Left ventricle myocardium superior (tissue), 1 donor: Measurements from ENCODE around the gene FHIT. TPM values are rescaled to one million over a fixed set of nuclear protein-coding genes. Genes with fewer than 3 reads are reported as not detected.
"Not testable (repeated sequence)": the region's sequence is repeated elsewhere in the genome, so short reads cannot be mapped to it uniquely, and the experiment has no call there.

Experiments used
- ATAC-seq: fragments of 200-7000 bp; cut with Tn5 transposase; one replicate; pipeline ENCODE4 v1.9.1; 2020; ENCODE audit warnings: mild to moderate bottlenecking, moderate library complexity
- DNase-seq: peaks from one replicate; pipeline ENCODE4 v3.0.0-alpha.2; 2020
- intact Hi-C: fragments of 100-400 bp; cut with micrococcal nuclease; formaldehyde crosslinking; loops from one replicate; pipeline ENCODE4 v1.11.0; 2022
- total RNA-seq: library from RNA; stranded (reverse); fragmentation: NEBNext Ultra II Directional; extraction: Animal tissue kit (Norgen Biotek cat#: 25700); gene quantifications from one replicate; pipeline ENCODE4 v1.2.1, GENCODE V29; 2021
- donor health status: DM: no; HTN: yes; CAD: no; lungs with severe emphysema.

The FHIT gene
- total RNA-seq, 1 donor from 2014 or later, result 18.2 TPM

DNA sequence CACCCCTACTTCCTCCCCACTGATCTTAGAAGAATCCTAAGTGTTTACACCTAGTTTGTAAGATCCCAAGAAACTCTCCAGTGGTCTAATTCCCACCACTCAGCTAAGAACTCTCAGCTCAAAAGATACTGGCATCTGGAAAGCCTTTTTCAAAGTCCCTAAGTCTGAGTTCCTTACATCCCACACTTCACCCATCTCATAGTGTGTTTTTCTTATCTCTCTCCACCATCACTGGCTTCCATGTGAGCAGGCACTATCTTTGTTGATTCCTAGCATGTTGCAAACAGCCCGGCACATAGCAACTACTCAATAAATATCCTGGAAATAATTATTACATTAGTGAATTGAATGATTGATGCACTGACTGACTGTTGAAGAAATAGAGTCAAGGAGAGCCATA, 173.7 kb downstream of the FHIT start:
- no peak for ATAC-seq
- no peak for DNase-seq
- intact Hi-C loops, result no loop called here

DNA sequence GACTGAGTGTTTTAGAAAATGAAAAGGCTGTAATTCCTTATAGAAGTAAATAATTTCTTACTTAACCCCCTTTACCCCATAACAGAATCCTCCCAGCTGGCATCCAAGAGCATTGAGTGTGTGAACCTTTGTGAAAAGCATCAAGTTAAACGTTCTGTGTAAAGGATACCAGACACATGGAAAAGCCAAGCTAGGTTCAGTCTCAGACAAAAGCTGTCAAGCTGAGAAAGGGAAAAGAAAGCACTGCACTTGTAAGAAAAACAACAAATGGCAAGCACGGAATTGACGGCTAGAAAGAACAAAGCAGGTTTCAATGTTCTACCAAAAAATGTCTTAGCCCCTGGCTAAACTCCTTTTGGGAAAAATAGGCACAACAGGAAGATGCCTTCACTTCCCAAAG, 176.5 kb downstream of the FHIT start:
- intact Hi-C loops, result no loop called here
- DNase-seq (no peak), ATAC-seq (no peak)

- intact Hi-C loops, result no loop called here
- no peak for ATAC-seq
- no peak for DNase-seq
Measured at GRCh38 chr3:61073566-61074165, 177.6 kb downstream of the FHIT start.

GRCh38 chr3:61068084-61068483, 183.2 kb downstream of the FHIT start:
- ATAC-seq, result no peak

DNA sequence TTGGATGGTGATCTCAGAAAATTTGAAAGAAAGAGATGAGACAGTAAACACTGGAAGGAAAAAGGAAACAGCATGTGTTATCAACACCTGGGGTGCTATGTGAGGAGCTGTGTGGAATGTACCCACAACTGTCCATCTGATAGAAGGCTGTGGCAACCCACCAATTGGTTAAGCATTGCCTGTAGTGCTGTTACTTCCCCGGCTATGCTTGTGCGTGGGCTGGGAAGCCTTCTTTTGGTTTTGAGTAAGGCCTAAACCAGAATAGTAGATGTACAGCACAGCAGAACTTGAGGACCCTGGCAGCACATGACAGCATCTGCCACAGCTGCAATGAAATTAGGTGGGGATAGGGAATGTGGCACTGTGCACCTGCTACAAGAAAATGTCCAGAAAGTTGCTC, 184.5 kb downstream of the FHIT start:
- no peak for ATAC-seq
- intact Hi-C loops, result no loop called here
- no peak for DNase-seq

More at GRCh38 chr3:61068084-61068483, 183.2 kb downstream of the FHIT start:
- intact Hi-C loops, result no loop called here
- no peak for DNase-seq

GRCh38 chr3:61066222-61066621, 185.0 kb downstream of the FHIT start:
- DNase-seq, ATAC-seq, intact Hi-C loops: not testable (repeated sequence)

GRCh38 chr3:61065451-61066011, 185.7 kb downstream of the FHIT start:
- no peak for ATAC-seq
- no peak for DNase-seq
- intact Hi-C loops, result no loop called here

- no peak for DNase-seq
- ATAC-seq, result no peak
- intact Hi-C loops, result no loop called here
Measured at GRCh38 chr3:61061092-61061723, 190.0 kb downstream of the FHIT start.

DNA sequence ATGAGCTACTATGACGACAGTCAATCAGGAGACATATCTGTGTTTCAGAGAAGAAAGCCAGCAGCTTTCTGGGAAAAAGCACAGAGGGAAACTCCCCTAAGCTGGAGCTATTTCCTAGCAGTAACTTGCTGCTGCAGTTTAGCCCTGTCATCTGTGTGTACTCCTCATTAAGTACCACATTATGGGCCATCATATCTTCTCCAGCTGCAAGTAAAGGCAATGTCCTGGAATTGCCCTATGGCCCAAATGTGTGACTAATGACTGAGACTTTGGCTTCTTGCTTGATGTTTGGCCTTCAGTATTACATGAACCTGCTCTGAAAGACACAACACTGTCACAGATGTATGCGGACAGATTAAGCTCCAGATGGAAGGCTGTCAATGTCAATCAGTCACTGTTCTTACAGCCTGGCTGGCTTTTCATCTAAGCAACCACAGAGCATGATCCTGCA, 190.8 kb downstream of the FHIT start:
- intact Hi-C loops, result no loop called here
- no peak for DNase-seq
- ATAC-seq, result no peak

DNA sequence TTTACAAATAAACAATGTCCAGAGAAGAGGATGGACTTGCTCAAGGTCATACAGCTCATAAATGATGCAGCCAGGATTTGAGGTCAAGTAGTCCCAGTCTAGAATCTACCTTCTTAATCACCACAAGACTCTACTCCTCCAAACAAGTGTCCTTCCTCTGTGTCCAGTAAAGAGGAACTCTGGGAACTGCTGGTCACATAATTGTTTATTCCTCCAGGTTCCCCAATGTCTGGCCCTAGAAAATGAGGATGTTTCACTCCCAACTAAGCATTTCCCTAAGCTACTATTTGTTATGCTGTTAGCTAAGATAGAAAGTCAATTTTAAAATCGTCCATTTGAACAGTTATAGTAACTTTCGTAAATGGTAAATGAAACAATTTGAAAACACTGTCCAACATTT, 192.4 kb downstream of the FHIT start:
- intact Hi-C loops, result no loop called here
- DNase-seq (no peak), ATAC-seq (no peak)

GRCh38 chr3:61057464-61057863, 193.8 kb downstream of the FHIT start:
- no peak for ATAC-seq
- intact Hi-C loops, result no loop called here
- no peak for DNase-seq

DNA sequence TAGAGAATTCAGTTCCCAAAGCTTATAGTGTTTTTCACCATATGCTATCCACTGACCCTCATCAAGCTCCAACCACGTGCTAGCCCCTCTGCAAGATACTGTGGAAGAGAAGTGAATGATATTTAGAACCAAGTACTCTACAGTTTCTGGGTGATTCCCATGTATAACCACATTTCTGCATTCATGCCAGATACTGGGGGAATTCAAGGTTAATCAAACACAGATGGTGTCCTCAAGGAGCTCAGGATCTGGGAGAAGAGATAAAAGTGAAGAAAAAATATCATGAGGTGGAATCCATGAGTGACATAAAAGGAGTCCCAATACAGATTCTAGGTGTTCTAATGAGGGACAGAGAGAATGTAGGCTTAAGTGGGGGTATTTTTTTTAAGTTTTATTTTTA, 195.8 kb downstream of the FHIT start:
- DNase-seq (no peak), ATAC-seq (no peak)
- intact Hi-C loops, result no loop called here

DNA sequence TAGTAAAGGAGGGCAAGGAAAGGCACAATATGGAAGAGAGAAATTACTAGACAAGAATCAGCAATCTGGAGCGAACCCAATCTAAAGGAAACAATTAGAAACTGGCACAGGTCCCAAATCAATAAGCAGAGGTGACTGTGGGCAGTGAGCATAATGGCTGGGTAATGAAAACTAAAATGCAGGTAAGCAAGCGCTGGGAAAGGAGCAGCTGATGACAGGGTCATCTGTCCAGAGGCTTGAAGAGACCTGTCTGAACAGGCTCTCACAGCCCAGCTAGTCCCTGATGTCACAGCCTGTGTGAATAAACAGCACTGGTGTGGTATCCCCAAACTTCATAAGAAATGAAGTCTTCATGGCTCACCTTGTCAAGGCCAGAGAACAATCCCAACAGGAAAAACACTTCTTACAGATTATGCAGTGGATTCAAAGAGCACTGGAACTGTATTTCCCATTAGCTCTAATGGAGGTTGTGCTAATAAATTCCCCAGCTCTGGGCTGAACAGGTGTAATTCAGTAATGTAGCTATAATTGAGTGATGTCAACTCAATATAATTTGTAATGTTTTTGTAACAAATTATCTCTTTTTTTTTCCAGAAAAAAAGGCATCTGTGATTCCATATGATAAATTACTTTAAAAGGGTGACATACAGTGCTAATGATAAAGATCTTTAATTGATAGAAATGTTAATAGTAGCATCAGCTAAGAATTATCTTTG, 197.3 kb downstream of the FHIT start:
- DNase-seq (no peak), ATAC-seq (no peak)
- intact Hi-C loops, result no loop called here

DNA sequence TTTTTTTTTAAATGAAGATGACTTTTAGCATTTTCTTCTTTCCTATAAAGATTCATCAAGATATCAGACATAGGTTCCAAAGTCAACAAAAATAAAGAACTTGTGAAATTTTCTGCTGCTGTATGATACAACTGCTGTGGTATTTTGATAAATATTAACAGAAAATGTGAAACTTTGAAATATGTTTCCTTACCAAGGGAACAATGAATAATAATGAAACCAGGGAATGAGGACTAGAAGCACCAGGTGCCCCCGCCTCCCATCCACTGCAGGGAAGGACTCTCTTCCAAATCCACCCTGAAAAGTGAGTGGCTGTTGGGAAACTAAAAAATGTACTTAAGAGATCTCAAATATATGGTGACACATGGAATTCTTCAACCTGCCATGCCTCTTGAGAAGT, 198.4 kb downstream of the FHIT start:
- DNase-seq (no peak), ATAC-seq (no peak)
- intact Hi-C loops, result no loop called here

GRCh38 chr3:61051666-61052065, 199.6 kb downstream of the FHIT start:
- DNase-seq (no peak), ATAC-seq (no peak)
- intact Hi-C loops, result no loop called here

DNA sequence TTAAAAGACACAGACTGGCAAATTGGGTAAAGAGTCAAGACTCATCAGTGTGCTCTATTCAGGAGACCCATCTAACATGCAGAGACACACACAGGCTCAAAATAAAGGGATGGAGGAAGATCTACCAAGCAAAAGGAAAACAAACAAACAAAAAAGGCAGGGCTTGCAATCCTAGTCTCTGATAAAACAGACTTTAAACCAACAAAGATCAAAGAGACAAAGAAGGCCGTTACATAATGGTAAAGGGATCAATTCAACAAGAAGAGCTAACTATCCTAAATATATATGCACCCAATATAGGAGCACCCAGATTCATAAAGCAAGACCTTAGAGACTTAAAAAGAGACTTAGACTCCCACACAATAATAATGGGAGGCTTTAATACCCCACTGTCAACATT, 206.1 kb downstream of the FHIT start:
- intact Hi-C loops, ATAC-seq, DNase-seq: not testable (repeated sequence)

DNA sequence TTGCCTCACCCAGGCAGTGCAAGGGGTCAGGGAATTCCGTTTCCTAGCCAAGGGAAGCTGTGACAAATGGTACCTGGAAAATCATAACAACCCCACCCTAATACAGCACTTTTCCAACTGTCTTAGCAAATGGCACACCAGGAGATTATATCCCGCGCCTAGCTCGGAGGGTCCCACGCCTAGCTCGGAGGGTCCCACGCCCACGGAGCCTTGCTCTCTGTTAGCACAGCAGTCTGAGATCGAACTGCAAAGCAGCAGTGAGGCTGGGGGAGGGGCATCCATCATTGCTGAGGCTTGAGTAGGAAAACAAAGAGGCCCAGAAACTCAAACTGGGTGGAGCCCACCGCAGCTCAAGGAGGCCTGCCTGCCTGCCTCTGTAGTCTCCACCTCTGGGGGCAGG, 208.1 kb downstream of the FHIT start:
- ATAC-seq (no peak), DNase-seq (no peak)
- intact Hi-C loops, result no loop called here

DNA sequence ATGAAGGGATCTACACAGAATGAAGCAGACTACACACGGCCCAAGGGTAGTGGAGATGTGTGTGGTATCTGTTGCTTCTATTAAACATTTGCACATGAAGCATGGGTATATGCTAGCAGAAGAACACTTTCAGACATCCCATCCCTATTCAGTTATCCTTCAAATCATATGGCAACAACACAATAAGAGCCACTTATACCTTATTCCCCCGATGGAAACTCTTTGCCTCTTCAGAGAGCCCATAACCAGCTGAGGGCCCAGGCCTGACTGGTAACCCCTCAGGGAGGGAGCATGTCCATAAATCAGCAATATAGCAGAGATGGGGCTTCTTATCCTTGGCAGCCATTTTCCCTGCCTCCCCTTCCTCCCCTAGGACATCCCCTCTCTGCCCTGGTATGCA, 210.6 kb downstream of the FHIT start:
- intact Hi-C loops, result no loop called here
- ATAC-seq (no peak), DNase-seq (no peak)

DNA sequence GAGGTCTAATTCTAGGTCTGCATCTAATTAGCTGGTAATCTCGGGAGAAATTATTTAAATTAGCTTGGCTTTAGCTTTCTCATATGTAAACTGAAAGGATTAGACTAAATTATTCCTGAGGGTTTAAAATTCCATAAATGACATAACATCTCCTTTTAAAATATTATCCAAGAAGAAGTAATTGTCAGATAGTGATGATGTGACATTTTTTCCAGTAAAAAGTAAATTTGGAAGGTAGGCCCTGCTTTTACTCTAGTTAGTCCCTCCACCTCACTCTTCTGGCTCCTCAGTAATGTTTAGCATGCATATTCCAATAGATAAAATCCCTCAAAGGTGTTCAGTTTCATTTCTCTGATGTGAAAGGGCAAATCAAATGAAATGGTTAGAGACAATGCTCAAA, 215.7 kb downstream of the FHIT start:
- DNase-seq (no peak), ATAC-seq (no peak)
- intact Hi-C loops, result no loop called here

GRCh38 chr3:61032991-61033390, 218.3 kb downstream of the FHIT start:
- no peak for ATAC-seq
- intact Hi-C loops, result no loop called here
- no peak for DNase-seq
